WTC11 (cell line): ENCODE data around the gene DAB1. TPM values are rescaled to one million over a fixed set of nuclear protein-coding genes. Genes with fewer than 3 reads are reported as not detected.

Source experiments
- ATAC-seq: fragments of 200-7000 bp; cut with Tn5 transposase; 2 replicates; pipeline ENCODE4 v1.10.0; 2021; ENCODE audit warnings: mild to moderate bottlenecking, moderate library complexity
- CTCF ChIA-PET: fragments of 300-600 bp; sonication (Branson Sonifier 250); formaldehyde crosslinking; loops from one replicate; lab custom pipeline; 2021; ENCODE audit warnings: antibody characterized with exemption; lab: Charles Lee
- POLR2A ChIA-PET: fragments of 350-600 bp; sonication (Branson Sonifier 250); formaldehyde crosslinking; loops from one replicate; lab custom pipeline; 2021; ENCODE audit warnings: antibody characterized with exemption; lab: Charles Lee
- DNase-seq: peaks from one replicate; pipeline ENCODE4 v3.0.0; 2021; ENCODE audit warnings: low spot score
- H3K27ac Mint-ChIP-seq: 2 replicates; pipeline ENCODE4 v1.8.0; 2021; ENCODE audit warnings: mixed read lengths
- H3K27me3 Mint-ChIP-seq: 2 replicates; pipeline ENCODE4 v1.8.0; 2021; ENCODE audit warnings: low read depth, mild to moderate bottlenecking, moderate library complexity, mixed read lengths
- H3K36me3 Mint-ChIP-seq: 2 replicates; pipeline ENCODE4 v1.8.0; 2021; ENCODE audit warnings: mixed read lengths
- H3K4me1 Mint-ChIP-seq: 2 replicates; pipeline ENCODE4 v1.8.0; 2022; ENCODE audit warnings: mixed read lengths
- H3K4me3 Mint-ChIP-seq: 2 replicates; pipeline ENCODE4 v1.8.0; 2021; ENCODE audit warnings: mild to moderate bottlenecking, moderate library complexity, mixed read lengths
- H3K9me3 Mint-ChIP-seq: 2 replicates; pipeline ENCODE4 v1.8.0; 2021; ENCODE audit warnings: mixed read lengths
- CBFB ChIP-seq: sonication (generic); formaldehyde crosslinking; IDR thresholded peaks from 2 replicates; pipeline ENCODE4 v1.8.1; 2022; ENCODE audit warnings: mild to moderate bottlenecking, low read depth, missing genetic modification reagents
- EMX1 ChIP-seq: fragments of 250-450 bp; sonication (Bioruptor Pico); IDR thresholded peaks from 2 replicates; pipeline ENCODE4 v1.8.0; 2021; ENCODE audit warnings: mild to moderate bottlenecking
- FOXP1 ChIP-seq: sonication (generic); formaldehyde crosslinking; IDR thresholded peaks from 2 replicates; pipeline ENCODE4 v1.8.0; 2022; ENCODE audit warnings: missing genetic modification reagents, mild to moderate bottlenecking, moderate library complexity, borderline replicate concordance
- KAT7 ChIP-seq: sonication (generic); formaldehyde crosslinking; IDR thresholded peaks from 2 replicates; pipeline ENCODE4 v1.8.1; 2023; ENCODE audit warnings: missing genetic modification reagents, mild to moderate bottlenecking, borderline replicate concordance
- NFATC4 ChIP-seq: fragments of 250-450 bp; sonication (Bioruptor Pico); IDR thresholded peaks from 2 replicates; pipeline ENCODE4 v1.9.0; 2021; ENCODE audit warnings: mild to moderate bottlenecking
- NFE2L1 ChIP-seq: sonication (generic); formaldehyde crosslinking; IDR thresholded peaks from 2 replicates; pipeline ENCODE4 v1.8.1; 2023; ENCODE audit warnings: missing genetic modification reagents
- NR2C2 ChIP-seq: sonication (generic); formaldehyde crosslinking; IDR thresholded peaks from 2 replicates; pipeline ENCODE4 v1.8.0; 2022; ENCODE audit warnings: mild to moderate bottlenecking, missing genetic modification reagents
- PRRX2 ChIP-seq: fragments of 250-450 bp; sonication (Bioruptor Pico); IDR thresholded peaks from 2 replicates; pipeline ENCODE4 v1.8.0; 2021; ENCODE audit warnings: mild to moderate bottlenecking
- SOX15 ChIP-seq: fragments of 250-450 bp; sonication (Bioruptor Pico); IDR thresholded peaks from 2 replicates; pipeline ENCODE4 v1.9.0; 2021; ENCODE audit warnings: mild to moderate bottlenecking
- TEAD1 ChIP-seq: sonication (generic); formaldehyde crosslinking; IDR thresholded peaks from 2 replicates; pipeline ENCODE4 v1.8.0; 2022; ENCODE audit warnings: mild to moderate bottlenecking, missing genetic modification reagents
- TP53 ChIP-seq: sonication (generic); formaldehyde crosslinking; IDR thresholded peaks from 2 replicates; pipeline ENCODE4 v1.8.1; 2023; ENCODE audit warnings: mild to moderate bottlenecking, missing genetic modification reagents
- ZBTB21 ChIP-seq: sonication (generic); formaldehyde crosslinking; IDR thresholded peaks from 2 replicates; pipeline ENCODE4 v1.8.1; 2023; ENCODE audit warnings: mild to moderate bottlenecking, missing genetic modification reagents, borderline replicate concordance
- ZNF416 ChIP-seq: fragments of 250-450 bp; sonication (Bioruptor Pico); IDR thresholded peaks from 2 replicates; pipeline ENCODE4 v1.9.0; 2021; ENCODE audit warnings: mild to moderate bottlenecking, inconsistent platforms
- total RNA-seq: library from RNA; stranded (reverse); gene quantifications from 3 replicates; pipeline ENCODE4 v1.2.3, GENCODE V29; 2021
- TF ChIP-seq, protein P1 (sequence below): sonication (generic); formaldehyde crosslinking; IDR thresholded peaks from 2 replicates; pipeline ENCODE4 v1.8.1; 2023; ENCODE audit warnings: mild to moderate bottlenecking, missing genetic modification reagents
- TF ChIP-seq, protein P2 (sequence below): sonication (generic); formaldehyde crosslinking; IDR thresholded peaks from 2 replicates; pipeline ENCODE4 v1.8.0; 2023; ENCODE audit warnings: missing genetic modification reagents
- TF ChIP-seq, protein P3 (sequence below): sonication (generic); formaldehyde crosslinking; IDR thresholded peaks from 2 replicates; pipeline ENCODE4 v1.8.1; 2023; ENCODE audit warnings: mild to moderate bottlenecking, missing genetic modification reagents, moderate library complexity
- TF ChIP-seq, protein P4 (sequence below): sonication (generic); formaldehyde crosslinking; IDR thresholded peaks from 2 replicates; pipeline ENCODE4 v1.8.0; 2022; ENCODE audit warnings: mild to moderate bottlenecking, missing genetic modification reagents
- TF ChIP-seq, protein P5 (sequence below): sonication (generic); formaldehyde crosslinking; conservative IDR thresholded peaks from 2 replicates; pipeline ENCODE4 v1.8.1; 2022; ENCODE audit warnings: mild to moderate bottlenecking, missing genetic modification reagents
- TF ChIP-seq, protein P6 (sequence below): fragments of 250-450 bp; sonication (Bioruptor Pico); conservative IDR thresholded peaks from 2 replicates; pipeline ENCODE4 v1.9.0; 2021; ENCODE audit warnings: mild to moderate bottlenecking
- TF ChIP-seq, protein P7 (sequence below): sonication (generic); formaldehyde crosslinking; IDR thresholded peaks from 2 replicates; pipeline ENCODE4 v1.8.0; 2022; ENCODE audit warnings: mild to moderate bottlenecking, missing genetic modification reagents
- TF ChIP-seq, protein P8 (sequence below): sonication (generic); formaldehyde crosslinking; IDR thresholded peaks from 2 replicates; pipeline ENCODE4 v1.8.1; 2022; ENCODE audit warnings: missing genetic modification reagents, borderline replicate concordance

The DAB1 gene
- total RNA-seq, 1 experiment from 2014 or later, result 10.7 TPM

DNA sequence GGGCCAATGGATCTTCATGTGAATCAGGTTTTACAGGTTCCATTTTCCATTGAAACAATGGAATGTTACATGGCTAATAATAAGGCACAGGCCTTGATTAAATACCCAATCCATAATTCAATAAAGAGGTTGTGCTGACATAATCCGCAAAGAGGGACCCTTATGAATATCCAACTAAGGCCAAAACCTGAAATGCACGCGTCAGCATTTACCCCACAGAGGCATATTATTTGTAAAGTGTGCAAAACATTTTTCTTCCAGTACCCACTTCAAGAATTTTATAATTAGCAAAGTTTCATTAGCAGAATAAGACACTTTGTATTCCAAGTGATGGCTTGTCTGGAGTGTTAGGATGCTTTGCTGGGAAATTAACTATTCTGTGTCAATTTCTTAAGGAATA, 237.4 kb downstream of the DAB1 start (continued):
- TF ChIP-seq, protein P1, sequence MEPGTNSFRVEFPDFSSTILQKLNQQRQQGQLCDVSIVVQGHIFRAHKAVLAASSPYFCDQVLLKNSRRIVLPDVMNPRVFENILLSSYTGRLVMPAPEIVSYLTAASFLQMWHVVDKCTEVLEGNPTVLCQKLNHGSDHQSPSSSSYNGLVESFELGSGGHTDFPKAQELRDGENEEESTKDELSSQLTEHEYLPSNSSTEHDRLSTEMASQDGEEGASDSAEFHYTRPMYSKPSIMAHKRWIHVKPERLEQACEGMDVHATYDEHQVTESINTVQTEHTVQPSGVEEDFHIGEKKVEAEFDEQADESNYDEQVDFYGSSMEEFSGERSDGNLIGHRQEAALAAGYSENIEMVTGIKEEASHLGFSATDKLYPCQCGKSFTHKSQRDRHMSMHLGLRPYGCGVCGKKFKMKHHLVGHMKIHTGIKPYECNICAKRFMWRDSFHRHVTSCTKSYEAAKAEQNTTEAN (CRISPR knock-in tag), result no peak
- TF ChIP-seq, protein P2, sequence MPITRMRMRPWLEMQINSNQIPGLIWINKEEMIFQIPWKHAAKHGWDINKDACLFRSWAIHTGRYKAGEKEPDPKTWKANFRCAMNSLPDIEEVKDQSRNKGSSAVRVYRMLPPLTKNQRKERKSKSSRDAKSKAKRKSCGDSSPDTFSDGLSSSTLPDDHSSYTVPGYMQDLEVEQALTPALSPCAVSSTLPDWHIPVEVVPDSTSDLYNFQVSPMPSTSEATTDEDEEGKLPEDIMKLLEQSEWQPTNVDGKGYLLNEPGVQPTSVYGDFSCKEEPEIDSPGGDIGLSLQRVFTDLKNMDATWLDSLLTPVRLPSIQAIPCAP, result no peak
- TF ChIP-seq, protein P3, sequence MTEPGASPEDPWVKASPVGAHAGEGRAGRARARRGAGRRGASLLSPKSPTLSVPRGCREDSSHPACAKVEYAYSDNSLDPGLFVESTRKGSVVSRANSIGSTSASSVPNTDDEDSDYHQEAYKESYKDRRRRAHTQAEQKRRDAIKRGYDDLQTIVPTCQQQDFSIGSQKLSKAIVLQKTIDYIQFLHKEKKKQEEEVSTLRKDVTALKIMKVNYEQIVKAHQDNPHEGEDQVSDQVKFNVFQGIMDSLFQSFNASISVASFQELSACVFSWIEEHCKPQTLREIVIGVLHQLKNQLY (CRISPR knock-in tag), result no peak
- no peak for TF ChIP-seq KAT7 (CRISPR knock-in tag)
- no peak for TF ChIP-seq NFATC4 (CRISPR knock-in tag)
- TF ChIP-seq ZNF416 (CRISPR knock-in tag), result no peak
- TF ChIP-seq NR2C2, result no peak
- TF ChIP-seq, protein P4, sequence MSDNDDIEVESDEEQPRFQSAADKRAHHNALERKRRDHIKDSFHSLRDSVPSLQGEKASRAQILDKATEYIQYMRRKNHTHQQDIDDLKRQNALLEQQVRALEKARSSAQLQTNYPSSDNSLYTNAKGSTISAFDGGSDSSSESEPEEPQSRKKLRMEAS (CRISPR knock-in tag), result no peak
- no peak for TF ChIP-seq TEAD1 (CRISPR knock-in tag)
- TF ChIP-seq, all 79 proteins: peak for 0

DNA sequence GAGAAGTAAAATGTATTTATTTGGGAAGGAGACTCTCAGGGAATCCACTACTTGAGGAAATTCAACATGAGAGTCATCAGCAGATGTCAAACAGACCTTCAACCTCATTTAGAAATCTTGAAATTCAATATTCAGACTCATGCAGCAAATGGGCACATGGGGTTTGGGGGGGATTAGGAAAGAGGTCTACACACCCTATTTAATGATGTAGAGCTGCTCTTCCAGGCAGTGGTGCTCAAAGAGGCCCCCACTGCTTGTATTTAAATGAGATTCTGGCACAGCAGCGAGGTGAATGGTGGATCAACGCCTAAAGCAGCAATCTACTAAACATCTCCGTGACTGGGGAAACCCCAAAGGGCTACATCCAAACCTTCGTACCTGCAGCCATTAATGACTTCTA, 244.9 kb downstream of the DAB1 start:
- H3K9me3 Mint-ChIP-seq, result peaks cover 12% of the 10 kb centered on the region
- H3K4me3 Mint-ChIP-seq, result no peak overlapping the region
- H3K36me3 Mint-ChIP-seq, result peaks cover 14% of the 10 kb centered on the region
- DNase-seq, result no peak
- no peak for TF ChIP-seq SOX15 (CRISPR knock-in tag)
- no peak for TF ChIP-seq FOXP1 (CRISPR knock-in tag)
- no peak for TF ChIP-seq TEAD1 (CRISPR knock-in tag)
- no peak for TF ChIP-seq NFE2L1
- TF ChIP-seq, protein P5, sequence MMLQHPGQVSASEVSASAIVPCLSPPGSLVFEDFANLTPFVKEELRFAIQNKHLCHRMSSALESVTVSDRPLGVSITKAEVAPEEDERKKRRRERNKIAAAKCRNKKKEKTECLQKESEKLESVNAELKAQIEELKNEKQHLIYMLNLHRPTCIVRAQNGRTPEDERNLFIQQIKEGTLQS (CRISPR knock-in tag), result no peak
- TF ChIP-seq CBFB (CRISPR knock-in tag), result no peak
- TF ChIP-seq NR2C2, result no peak
- TF ChIP-seq TP53 (CRISPR knock-in tag), result no peak
- no peak for TF ChIP-seq PRRX2 (CRISPR knock-in tag)
- TF ChIP-seq, protein P6, sequence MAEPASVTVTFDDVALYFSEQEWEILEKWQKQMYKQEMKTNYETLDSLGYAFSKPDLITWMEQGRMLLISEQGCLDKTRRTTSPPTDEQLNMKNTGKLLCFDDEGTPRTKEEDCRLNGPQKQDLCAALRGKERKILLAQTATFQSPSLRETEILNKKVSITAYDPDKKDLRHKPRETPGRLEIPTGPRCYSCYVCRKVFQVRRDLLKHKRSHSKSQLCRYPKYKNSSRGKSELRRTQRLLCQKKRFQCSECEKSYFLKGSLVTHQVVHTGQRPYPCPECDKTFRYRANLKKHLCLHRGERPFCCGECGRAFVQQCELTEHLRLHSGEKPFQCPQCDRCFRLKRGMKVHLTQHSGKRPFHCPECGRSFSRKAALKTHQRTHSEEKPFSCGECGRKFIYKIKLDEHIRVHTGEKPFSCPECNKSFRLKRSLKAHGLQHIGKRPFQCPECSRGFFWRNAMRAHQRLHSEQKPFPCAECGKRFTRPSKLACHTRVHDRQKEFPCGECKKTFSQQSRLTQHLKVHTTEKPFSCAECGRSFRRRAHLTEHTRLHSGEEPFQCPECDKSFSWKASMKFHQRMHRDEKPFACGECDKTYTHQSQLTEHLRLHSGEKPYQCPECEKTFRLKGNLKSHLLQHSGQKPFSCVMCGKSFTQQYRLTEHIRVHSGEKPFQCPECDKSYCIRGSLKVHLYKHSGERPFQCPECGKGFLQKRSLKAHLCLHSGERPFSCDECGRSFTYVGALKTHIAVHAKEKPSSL, result no peak
- TF ChIP-seq, protein P7, sequence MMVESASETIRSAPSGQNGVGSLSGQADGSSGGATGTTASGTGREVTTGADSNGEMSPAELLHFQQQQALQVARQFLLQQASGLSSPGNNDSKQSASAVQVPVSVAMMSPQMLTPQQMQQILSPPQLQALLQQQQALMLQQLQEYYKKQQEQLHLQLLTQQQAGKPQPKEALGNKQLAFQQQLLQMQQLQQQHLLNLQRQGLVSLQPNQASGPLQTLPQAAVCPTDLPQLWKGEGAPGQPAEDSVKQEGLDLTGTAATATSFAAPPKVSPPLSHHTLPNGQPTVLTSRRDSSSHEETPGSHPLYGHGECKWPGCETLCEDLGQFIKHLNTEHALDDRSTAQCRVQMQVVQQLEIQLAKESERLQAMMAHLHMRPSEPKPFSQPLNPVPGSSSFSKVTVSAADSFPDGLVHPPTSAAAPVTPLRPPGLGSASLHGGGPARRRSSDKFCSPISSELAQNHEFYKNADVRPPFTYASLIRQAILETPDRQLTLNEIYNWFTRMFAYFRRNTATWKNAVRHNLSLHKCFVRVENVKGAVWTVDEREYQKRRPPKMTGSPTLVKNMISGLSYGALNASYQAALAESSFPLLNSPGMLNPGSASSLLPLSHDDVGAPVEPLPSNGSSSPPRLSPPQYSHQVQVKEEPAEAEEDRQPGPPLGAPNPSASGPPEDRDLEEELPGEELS (CRISPR knock-in tag), result no peak
- no peak for TF ChIP-seq EMX1 (CRISPR knock-in tag)
- TF ChIP-seq, protein P4 (CRISPR knock-in tag), result no peak
- TF ChIP-seq ZBTB21 (CRISPR knock-in tag), result no peak
- TF ChIP-seq, protein P8, sequence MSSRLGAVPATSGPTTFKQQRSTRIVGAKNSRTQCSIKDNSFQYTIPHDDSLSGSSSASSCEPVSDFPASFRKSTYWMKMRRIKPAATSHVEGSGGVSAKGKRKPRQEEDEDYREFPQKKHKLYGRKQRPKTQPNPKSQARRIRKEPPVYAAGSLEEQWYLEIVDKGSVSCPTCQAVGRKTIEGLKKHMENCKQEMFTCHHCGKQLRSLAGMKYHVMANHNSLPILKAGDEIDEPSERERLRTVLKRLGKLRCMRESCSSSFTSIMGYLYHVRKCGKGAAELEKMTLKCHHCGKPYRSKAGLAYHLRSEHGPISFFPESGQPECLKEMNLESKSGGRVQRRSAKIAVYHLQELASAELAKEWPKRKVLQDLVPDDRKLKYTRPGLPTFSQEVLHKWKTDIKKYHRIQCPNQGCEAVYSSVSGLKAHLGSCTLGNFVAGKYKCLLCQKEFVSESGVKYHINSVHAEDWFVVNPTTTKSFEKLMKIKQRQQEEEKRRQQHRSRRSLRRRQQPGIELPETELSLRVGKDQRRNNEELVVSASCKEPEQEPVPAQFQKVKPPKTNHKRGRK (CRISPR knock-in tag), result no peak
- no peak for TF ChIP-seq ZNF416 (CRISPR knock-in tag)
- ATAC-seq, result no peak
- H3K27ac Mint-ChIP-seq, result no peak overlapping the region
- CTCF ChIA-PET, result no interaction called here
- peaks cover 30% of the 10 kb centered on the region for H3K4me1 Mint-ChIP-seq
- H3K27me3 Mint-ChIP-seq, result no peaks in the 10 kb centered on the region
- POLR2A ChIA-PET, result interaction anchor here (0.7 kb wide), 1 partner anchor 430 kb away, joined by 3 read pairs; no protein-coding TSS in a partner anchor
